Measurements from ENCODE around the gene FEN1. TPM values are rescaled to one million over a fixed set of nuclear protein-coding genes. Genes with fewer than 3 reads are reported as not detected.

The FEN1 gene
- total RNA-seq, 2 donors from 2014 or later, result 55.4 to 64.7 TPM

DNA sequence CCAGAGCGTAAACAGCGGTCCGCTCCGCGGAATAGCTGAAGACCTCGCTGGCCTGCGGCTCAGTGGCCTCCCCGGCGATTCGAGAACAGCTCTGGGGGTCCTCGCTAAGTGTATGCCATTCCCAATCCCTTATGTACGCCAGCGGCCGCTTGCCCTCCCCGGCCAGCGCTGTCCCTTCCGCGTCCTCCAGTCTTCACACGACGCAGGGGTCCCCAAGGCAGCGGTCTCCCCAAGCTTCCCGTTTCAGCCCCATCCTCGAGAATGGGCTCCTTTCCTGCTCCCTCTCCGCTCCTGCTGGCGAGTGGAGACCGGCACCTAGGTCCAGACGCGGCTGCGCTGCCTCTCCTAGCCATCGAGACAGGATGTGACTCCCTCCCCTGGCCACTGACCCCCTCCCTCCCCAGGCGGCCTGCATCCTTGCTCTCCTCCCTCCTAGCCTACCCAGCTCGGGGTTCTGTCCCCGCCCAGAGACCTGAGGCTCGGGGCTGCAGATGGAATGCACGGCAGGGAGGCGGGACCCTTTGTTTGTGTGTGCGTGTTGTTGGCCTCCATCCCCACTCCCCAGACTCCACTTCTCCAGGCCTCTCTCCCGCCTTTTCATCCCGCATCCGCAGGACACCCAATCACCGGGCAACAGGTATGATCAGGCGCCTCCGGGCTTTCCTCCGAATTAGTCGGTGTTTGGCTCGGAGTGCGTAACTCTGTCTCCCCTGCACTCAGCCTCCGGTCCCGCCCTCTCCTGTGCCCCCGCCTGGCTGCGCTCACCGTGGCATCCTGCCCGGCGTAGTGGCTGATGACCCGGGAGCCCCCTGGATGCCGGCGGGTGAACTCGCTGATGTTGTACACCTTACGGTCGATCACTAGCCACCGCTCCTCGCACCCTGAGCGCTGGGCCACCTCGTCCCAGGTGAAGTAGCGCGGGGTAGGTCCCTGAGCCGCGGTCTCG is 23.4 kb downstream of the FEN1 start:
- Mint-ChIP-seq H3K36me3 (ENCODE audit: insufficient read depth in 2 of 2) (peaks cover 5 to 8% of the 10 kb centered on the region in 2 donors), H3K4me3 (peak overlapping the region; percentile 89 to 94), H3K4me1 (ENCODE audit: low read depth) (peaks cover 22% of the 10 kb centered on the region), H3K27me3 (ENCODE audit: low read depth) (peaks cover 6% of the 10 kb centered on the region), H3K9me3 (peaks cover 0 to 2% of the 10 kb centered on the region in 2 donors), H3K27ac (peak overlapping the region; percentile 87)
- ATAC-seq (replicated peaks in 1 of 2), result peak; percentile 71 to 76
- DNase-seq, result peak; percentile 76 to 82

DNA sequence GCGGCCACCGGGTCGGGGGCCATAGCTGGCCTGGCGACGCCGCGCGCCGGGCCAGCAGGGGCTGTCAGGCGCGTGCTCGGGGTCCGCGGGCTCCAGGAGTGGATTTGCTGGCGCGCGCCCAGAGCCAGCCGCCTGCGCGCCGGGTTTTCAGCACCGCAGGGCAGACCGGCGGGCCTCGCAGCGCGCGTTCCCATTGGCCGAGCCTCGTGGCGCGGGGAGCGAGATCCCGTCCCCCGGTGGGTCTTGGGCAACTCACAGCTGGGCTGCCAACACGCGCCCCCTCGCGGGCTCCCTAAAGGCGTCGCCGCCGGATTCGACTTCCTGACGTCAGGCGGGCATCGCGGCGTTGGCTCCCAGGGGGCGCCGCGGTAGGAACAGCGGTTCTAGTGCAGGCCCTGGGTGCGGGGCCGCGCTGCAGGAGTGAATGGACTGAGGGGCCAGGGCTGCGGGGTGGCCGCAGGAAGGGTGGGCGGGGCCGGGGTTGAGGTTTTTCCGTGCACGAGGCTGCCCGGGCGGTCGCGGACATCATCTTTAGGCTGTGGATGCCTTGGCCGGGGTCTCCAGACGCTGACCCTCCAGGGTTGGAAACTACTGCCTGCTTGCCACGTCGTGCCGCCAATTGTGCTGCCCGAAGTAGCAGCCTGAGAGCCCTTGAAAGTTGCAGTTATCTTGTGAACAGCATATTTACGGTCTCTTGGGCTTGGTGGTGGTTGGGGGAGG is 24.2 kb downstream of the FEN1 start, which contains the start of gene FADS1:
FADS1 (minus strand) TSS at position 268 of the 720 bp plus-strand sequence; CDS start at position 194, 74 bp downstream.
- DNase-seq, result peak; percentile 82 to 91

DNA sequence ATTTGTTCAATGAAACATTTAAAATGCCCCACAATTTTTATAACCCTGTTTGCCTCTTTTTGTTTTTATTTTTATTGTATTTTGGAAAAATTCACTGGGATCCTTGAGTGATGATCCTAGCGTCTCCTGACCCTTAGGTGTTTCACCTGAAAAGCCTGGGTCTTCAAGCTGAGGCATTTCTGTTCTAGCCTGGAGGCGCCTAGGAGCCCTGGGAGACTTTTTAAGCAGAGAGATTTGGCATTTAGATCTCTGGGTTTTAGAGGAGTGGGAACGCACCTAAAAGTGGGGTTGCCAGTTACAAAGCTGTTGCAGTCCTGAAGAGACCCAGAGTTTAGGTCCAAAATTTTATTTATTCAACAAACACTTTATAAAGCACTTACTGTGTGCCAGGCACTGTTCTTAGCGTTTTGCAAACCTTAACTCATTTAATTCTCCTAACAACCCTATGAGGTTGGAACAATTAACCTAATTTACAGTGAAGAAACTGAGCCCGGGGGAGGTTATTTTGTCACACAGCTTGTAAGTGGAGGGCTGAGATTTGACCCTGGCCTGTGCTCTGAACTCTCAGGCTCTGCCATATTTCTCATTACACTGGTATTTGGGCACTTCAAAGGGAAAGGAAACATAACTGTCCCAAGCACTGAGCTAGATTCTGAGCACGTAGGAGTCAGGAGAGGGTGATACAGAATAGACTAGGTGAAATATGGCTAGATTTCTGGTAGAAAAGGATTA is 24.9 kb downstream of the FEN1 start:
- DNase-seq, result no peak
- no peak for ATAC-seq (replicated peaks in 1 of 2)
- Mint-ChIP-seq H3K27ac (peak overlapping the region; percentile 77), H3K36me3 (ENCODE audit: insufficient read depth in 2 of 2) (peaks cover 4 to 5% of the 10 kb centered on the region in 2 donors), H3K9me3 (peaks cover 0 to 2% of the 10 kb centered on the region in 2 donors), H3K4me3 (peak overlapping the region; percentile 89 to 94), H3K27me3 (ENCODE audit: low read depth) (peaks cover 6% of the 10 kb centered on the region), H3K4me1 (ENCODE audit: low read depth) (peaks cover 17% of the 10 kb centered on the region)

More for the DNA sequence above, 24.2 kb downstream of the FEN1 start, which contains the start of gene FADS1:
- H3K27ac Mint-ChIP-seq, result peak within 1 kb of the TSS; percentile 87
- H3K36me3 Mint-ChIP-seq (ENCODE audit: insufficient read depth in 2 of 2), result peaks cover 5% of the 10 kb centered on the region in 2 donors
- H3K4me1 Mint-ChIP-seq (ENCODE audit: low read depth), result peaks cover 19% of the 10 kb centered on the region
- ATAC-seq (replicated peaks in 1 of 2), result peak; percentile 73 to 80
- peak within 1 kb of the TSS; percentile 89 to 94 for H3K4me3 Mint-ChIP-seq
- H3K27me3 Mint-ChIP-seq (ENCODE audit: low read depth), result peaks cover 6% of the 10 kb centered on the region
- peaks cover 0 to 2% of the 10 kb centered on the region in 2 donors for H3K9me3 Mint-ChIP-seq

DNA sequence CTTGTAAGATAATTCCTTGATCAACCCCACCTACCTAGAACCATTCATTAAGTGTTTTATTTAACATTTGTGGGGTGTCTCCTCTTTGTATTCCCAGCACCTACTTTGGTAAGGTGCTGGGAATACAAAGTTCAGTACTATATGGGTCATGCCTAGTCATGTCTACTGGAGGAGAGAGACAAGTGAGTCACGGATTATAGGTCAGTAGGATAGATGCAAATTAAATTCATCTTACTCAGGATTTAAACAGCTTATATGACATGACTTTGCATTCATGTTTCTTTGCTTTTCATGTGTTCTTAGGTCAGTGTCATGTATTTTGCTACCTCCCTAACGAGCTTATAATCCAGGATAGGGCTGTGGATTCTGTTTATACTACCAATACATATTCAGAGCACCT is 27.5 kb downstream of the FEN1 start:
- H3K27ac Mint-ChIP-seq, result no peak overlapping the region
- H3K36me3 Mint-ChIP-seq (ENCODE audit: insufficient read depth in 2 of 2), result peaks cover 0 to 1% of the 10 kb centered on the region in 2 donors
- ATAC-seq (replicated peaks in 1 of 2) (no peak), DNase-seq (no peak)
- H3K27me3 Mint-ChIP-seq (ENCODE audit: low read depth), result peaks cover 6% of the 10 kb centered on the region
- no peak overlapping the region for H3K4me3 Mint-ChIP-seq
- peaks cover 11% of the 10 kb centered on the region for H3K4me1 Mint-ChIP-seq (ENCODE audit: low read depth)
- no peaks in the 10 kb centered on the region for H3K9me3 Mint-ChIP-seq

DNA sequence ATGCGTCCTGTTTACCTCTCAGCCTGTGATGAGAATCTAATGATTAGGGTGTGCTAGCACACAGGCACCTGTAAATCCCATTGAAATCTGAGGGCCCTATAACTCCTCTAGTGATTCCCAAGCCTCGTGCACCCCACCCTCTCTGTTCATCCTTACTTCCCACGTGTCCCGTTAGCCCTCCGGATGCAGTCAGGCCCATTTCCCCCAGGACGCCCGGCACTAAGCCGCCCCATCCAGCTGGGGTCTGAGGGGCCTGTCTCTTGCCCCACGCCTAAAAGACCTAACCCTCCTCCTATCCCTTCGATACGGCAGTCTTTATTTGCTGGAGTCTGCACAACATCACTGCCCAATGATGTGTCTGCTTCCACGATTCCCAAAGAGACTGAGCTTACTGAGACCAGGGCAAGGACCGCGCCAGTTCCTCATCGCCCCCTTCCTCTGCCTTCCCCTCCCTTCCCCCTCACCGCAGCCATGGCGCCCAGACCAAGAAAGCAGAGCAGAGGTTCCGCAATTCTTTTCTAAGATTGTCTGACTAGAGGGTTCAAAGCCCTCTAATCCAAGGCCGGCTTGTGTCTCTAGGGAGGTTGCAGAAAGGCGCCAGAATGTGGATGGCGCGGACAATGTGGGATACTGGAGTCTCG is 34.3 kb downstream of the FEN1 start:
- peak overlapping the region; percentile 89 to 93 for H3K4me3 Mint-ChIP-seq
- no peak for DNase-seq
- H3K27ac Mint-ChIP-seq, result no peak overlapping the region
- ATAC-seq (replicated peaks in 1 of 2), result no peak
- H3K9me3 Mint-ChIP-seq, result no peaks in the 10 kb centered on the region
- no peaks in the 10 kb centered on the region for H3K27me3 Mint-ChIP-seq (ENCODE audit: low read depth)
- H3K36me3 Mint-ChIP-seq (ENCODE audit: insufficient read depth in 2 of 2), result no peaks in the 10 kb centered on the region
- peaks cover 42% of the 10 kb centered on the region for H3K4me1 Mint-ChIP-seq (ENCODE audit: low read depth)

DNA sequence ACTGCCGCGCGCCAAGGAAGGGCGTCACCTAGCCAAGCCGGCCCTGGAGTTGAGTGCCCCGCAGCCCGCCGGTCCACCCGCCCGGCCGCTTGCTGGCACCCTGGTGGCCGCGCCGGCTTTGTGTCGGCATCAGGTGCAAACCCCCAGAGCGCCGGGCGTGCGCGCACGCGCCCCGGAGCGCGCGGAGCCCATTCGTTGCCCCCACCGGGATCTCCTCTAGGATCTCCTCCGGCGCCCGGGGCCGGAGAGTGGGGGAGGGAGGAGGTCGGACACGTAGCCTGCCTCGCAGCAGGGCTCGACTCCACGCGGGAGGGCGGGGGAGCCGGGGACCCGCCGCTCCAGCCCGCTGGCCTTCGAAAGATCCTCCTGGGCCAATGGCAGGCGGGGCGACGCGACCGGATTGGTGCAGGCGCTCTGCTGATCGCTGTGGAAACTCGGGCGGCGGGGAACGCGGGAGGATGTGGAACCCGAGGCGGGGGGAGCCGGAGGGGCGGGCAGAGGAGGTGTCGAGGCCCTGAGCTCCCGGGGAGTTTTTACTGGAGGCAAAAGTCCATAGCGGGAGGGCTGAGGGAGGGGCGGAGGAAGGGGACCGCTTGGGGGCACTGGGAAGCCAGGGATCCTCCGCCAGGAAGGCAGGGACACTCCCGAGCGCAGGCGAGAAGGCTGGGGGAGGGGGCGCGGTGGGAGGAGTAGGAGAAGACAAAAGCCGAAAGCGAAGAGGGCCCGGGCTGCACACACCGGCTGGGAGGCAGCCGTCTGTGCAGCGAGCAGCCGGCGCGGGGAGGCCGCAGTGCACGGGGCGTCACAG is 35.1 kb downstream of the FEN1 start, which contains the start of gene FADS2:
FADS2 (plus strand) TSS at position 730 of the 808 bp plus-strand sequence. CDS start 91 bp downstream, outside the sequence.
- Mint-ChIP-seq H3K9me3 (no peaks in the 10 kb centered on the region), H3K36me3 (ENCODE audit: insufficient read depth in 2 of 2) (peaks cover 0 to 2% of the 10 kb centered on the region in 2 donors), H3K4me1 (ENCODE audit: low read depth) (peaks cover 46% of the 10 kb centered on the region), H3K4me3 (peak within 1 kb of the TSS; percentile 89 to 93), H3K27me3 (ENCODE audit: low read depth) (no peaks in the 10 kb centered on the region), H3K27ac (peak within 1 kb of the TSS; percentile 36)
- ATAC-seq (replicated peaks in 1 of 2) (peak; percentile 84 to 88), DNase-seq (peak; percentile 77 to 92)

DNA sequence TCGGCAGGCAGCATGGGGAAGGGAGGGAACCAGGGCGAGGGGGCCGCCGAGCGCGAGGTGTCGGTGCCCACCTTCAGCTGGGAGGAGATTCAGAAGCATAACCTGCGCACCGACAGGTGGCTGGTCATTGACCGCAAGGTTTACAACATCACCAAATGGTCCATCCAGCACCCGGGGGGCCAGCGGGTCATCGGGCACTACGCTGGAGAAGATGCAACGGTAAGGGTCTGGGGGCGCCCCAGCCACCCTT is 35.6 kb downstream of the FEN1 start:
- H3K9me3 Mint-ChIP-seq, result no peaks in the 10 kb centered on the region
- peak overlapping the region; percentile 36 for H3K27ac Mint-ChIP-seq
- no peak for ATAC-seq (replicated peaks in 1 of 2)
- peak overlapping the region; percentile 89 to 93 for H3K4me3 Mint-ChIP-seq
- no peaks in the 10 kb centered on the region for H3K27me3 Mint-ChIP-seq (ENCODE audit: low read depth)
- peaks cover 51% of the 10 kb centered on the region for H3K4me1 Mint-ChIP-seq (ENCODE audit: low read depth)
- no peak for DNase-seq
- H3K36me3 Mint-ChIP-seq (ENCODE audit: insufficient read depth in 2 of 2), result peaks cover 0 to 2% of the 10 kb centered on the region in 2 donors

DNA sequence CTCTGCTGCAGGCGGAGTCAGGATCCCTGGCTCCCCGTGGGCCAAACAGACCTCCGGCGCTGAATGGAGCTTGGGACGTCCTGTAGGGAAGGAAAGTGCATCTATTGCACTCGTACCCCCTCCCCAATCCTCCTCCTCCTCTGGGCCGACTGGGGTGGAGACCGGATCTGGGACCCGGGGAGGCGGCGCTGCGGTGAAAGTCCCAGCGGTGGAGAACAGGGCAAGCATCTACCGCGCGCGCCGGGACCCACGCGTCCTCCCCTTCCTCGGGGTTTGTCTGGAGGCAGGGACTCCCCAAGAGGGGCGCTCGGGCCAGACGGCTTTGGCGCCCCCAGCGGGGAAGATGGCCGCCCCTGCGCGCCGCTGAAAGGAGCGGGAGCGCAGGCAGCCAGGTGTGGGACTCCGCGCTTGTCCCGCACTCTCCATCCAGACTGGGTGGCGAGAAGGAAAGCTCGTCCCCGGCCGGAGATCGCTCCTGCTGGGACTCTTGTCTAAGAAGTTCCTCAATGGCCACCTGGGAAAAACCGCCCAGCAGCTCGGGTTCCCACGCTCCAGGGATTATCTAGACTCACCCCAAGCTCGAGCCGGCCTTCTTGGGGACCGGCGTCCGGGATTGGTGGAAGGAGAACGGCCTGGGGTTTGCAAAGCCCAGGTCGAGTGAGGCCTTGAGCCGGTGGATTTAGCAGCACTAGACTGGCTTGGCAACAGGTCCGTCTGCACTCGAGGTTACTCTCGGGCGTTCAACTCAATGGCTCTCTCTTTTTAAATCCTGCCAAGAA is 36.1 kb downstream of the FEN1 start:
- DNase-seq (peak; percentile 55 to 72), ATAC-seq (replicated peaks in 1 of 2) (peak; percentile 53 to 66)

DNA sequence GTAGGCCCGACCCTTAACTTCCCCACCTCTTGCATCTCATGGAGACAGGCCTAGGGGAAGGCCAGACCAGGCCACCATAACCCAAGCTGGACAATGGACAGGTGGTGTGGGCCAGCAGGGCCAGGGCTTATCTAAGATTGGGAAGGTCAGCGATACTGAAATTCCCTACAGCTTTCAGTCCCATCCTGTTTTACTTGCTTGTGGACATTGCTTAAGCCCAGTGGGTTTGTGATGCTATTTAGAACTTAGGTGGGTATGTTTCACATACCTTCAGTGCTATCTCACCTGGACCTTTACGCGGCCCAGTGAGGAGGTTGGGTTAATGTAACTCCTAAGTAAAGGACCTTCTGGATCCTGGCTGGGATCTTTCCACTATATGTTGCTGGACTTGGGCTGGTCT is 37.1 kb downstream of the FEN1 start:
- H3K36me3 Mint-ChIP-seq (ENCODE audit: insufficient read depth in 2 of 2), result peaks cover 0 to 2% of the 10 kb centered on the region in 2 donors

More for the DNA sequence above, 36.1 kb downstream of the FEN1 start:
- Mint-ChIP-seq H3K4me3 (peak overlapping the region; percentile 89 to 93), H3K27me3 (ENCODE audit: low read depth) (no peaks in the 10 kb centered on the region), H3K9me3 (no peaks in the 10 kb centered on the region), H3K4me1 (ENCODE audit: low read depth) (peaks cover 56% of the 10 kb centered on the region), H3K27ac (no peak overlapping the region), H3K36me3 (ENCODE audit: insufficient read depth in 2 of 2) (peaks cover 0 to 2% of the 10 kb centered on the region in 2 donors)

DNA sequence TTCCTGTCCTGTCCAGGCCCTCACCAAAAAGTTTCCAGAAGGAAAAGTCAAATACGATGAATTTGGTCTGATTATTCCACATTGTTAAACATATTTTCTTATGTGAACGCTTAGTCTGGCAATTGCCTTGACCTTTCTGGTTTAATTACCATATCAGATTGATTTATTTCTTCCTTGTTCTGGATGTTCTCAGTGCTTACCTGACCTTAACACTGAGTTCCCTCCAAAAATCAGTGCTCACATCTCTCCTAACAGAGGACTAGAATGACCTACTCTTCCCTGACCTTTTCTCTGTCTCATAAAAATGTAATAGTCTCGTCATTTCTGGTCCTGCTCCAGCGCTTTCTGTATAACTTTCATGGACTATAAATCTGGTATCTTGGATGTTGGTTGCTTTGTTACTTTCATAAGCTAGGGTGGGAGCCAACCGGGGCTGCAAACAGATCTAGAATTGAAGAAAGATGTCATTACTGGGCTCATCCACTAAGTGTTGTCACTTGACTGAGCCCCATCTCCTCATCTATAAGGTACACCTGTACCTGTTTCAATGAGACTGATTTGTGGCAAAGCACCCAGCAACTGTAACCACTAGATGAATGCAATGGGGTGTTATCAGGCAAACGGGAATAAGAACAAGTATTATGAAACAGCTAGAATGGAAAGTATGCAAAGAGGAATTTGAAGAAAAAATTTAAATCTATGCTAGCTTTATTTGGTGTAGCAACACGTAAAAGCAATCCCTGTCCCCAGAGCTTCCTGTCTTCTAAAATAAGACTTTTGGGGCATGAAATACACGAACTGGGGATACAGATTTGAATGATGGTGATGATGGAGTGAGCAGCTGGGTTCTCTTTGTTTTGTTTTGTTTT is 37.8 kb downstream of the FEN1 start:
- peaks cover 0 to 2% of the 10 kb centered on the region in 2 donors for H3K36me3 Mint-ChIP-seq (ENCODE audit: insufficient read depth in 2 of 2)
- H3K4me1 Mint-ChIP-seq (ENCODE audit: low read depth), result peaks cover 73% of the 10 kb centered on the region

More for the DNA sequence above, 37.1 kb downstream of the FEN1 start:
- no peak for ATAC-seq (replicated peaks in 1 of 2)
- H3K4me3 Mint-ChIP-seq, result peak overlapping the region; percentile 89 to 93
- H3K4me1 Mint-ChIP-seq (ENCODE audit: low read depth), result peaks cover 66% of the 10 kb centered on the region
- no peaks in the 10 kb centered on the region for H3K27me3 Mint-ChIP-seq (ENCODE audit: low read depth)
- no peaks in the 10 kb centered on the region for H3K9me3 Mint-ChIP-seq
- DNase-seq, result no peak
- no peak overlapping the region for H3K27ac Mint-ChIP-seq

More for the DNA sequence above, 37.8 kb downstream of the FEN1 start:
- Mint-ChIP-seq H3K4me3 (peak overlapping the region; percentile 67 to 93), H3K27ac (no peak overlapping the region), H3K9me3 (no peaks in the 10 kb centered on the region), H3K27me3 (ENCODE audit: low read depth) (no peaks in the 10 kb centered on the region)
- DNase-seq (no peak), ATAC-seq (replicated peaks in 1 of 2) (no peak)
